Neuronal stem cell (in vitro differentiated cells): ENCODE measurements around the gene FXYD6.

ENCODE experiments used
- DNase-seq: peaks from one replicate; pipeline ENCODE4 v3.0.0-alpha.2; 2013; ENCODE audit warnings: low spot score
- H2AFZ ChIP-seq: one replicate; pipeline ENCODE4 v1.6.1; 2013; ENCODE audit warnings: mild to moderate bottlenecking, low read length, inconsistent platforms
- H2AK5ac ChIP-seq: 2 replicates; pipeline ENCODE4 v1.6.1; 2013; ENCODE audit warnings: low read depth, mild to moderate bottlenecking, inconsistent platforms, low read length, moderate library complexity, mixed read lengths
- H2BK120ac ChIP-seq: 2 replicates; pipeline ENCODE4 v1.6.1; 2013; ENCODE audit warnings: low read depth, mild to moderate bottlenecking, inconsistent platforms, low read length, moderate library complexity, mixed read lengths
- H2BK12ac ChIP-seq: one replicate; pipeline ENCODE4 v1.6.1; 2013; ENCODE audit warnings: low read length, inconsistent platforms
- H2BK15ac ChIP-seq: 2 replicates; pipeline ENCODE4 v1.6.1; 2013; ENCODE audit warnings: mild to moderate bottlenecking, low read length, inconsistent platforms, mixed read lengths
- H2BK5ac ChIP-seq: one replicate; pipeline ENCODE4 v1.6.1; 2013; ENCODE audit warnings: inconsistent platforms, mild to moderate bottlenecking, low read length, moderate library complexity
- H3K14ac ChIP-seq: one replicate; pipeline ENCODE4 v1.6.1; 2013; ENCODE audit warnings: low read length, inconsistent platforms
- H3K18ac ChIP-seq: 2 replicates; pipeline ENCODE4 v1.6.1; 2013; ENCODE audit warnings: low read length, inconsistent platforms
- H3K23ac ChIP-seq: 2 replicates; pipeline ENCODE4 v1.6.1; 2013; ENCODE audit warnings: low read depth, mild to moderate bottlenecking, mixed read lengths, low read length, inconsistent platforms; ENCODE audit not compliant: poor library complexity
- H3K27ac ChIP-seq: replicated peaks from 3 replicates; pipeline ENCODE4 v1.5.1; 2013; ENCODE audit warnings: low read length, inconsistent platforms
- H3K27me3 ChIP-seq, 3 experiments: 2 replicates each; pipeline ENCODE4 v1.6.1; 2013; ENCODE audit warnings: low read length in 3 of 3, mild to moderate bottlenecking in 2 of 3, inconsistent platforms in 1 of 3, low read depth in 1 of 3, mixed read lengths in 1 of 3, moderate library complexity in 1 of 3; ENCODE audit not compliant: control insufficient read depth in 3 of 3, insufficient read depth in 3 of 3
- H3K36me3 ChIP-seq, 2 donors: replicated peaks in 1 of 2; 2 replicates each; pipeline ENCODE4 v1.6.1; 2013; ENCODE audit warnings: low read length in 2 of 2; ENCODE audit not compliant: control insufficient read depth in 2 of 2, insufficient read depth in 2 of 2
- H3K4ac ChIP-seq: 2 replicates; pipeline ENCODE4 v1.6.1; 2013; ENCODE audit warnings: inconsistent platforms, mild to moderate bottlenecking, low read length, moderate library complexity
- H3K4me1 ChIP-seq, 2 donors: 1 replicate in 1 of 2; 2 replicates in 1 of 2; pipeline ENCODE4 v1.6.1; 2013; ENCODE audit warnings: low read length in 2 of 2, low read depth in 1 of 2; ENCODE audit not compliant: control insufficient read depth in 2 of 2, insufficient read depth in 1 of 2
- H3K4me2 ChIP-seq: one replicate; pipeline ENCODE4 v1.6.1; 2013; ENCODE audit warnings: mild to moderate bottlenecking, low read length, inconsistent platforms; ENCODE audit not compliant: insufficient read depth, poor library complexity, severe bottlenecking
- H3K4me3 ChIP-seq, 2 donors: 2 replicates each; pipeline ENCODE4 v1.5.1; 2013; ENCODE audit warnings: low read length in 2 of 2, mild to moderate bottlenecking in 2 of 2, inconsistent platforms in 1 of 2, moderate library complexity in 1 of 2
- H3K79me1 ChIP-seq: one replicate; pipeline ENCODE4 v1.6.1; 2013; ENCODE audit warnings: low read depth, mild to moderate bottlenecking, inconsistent platforms, low read length, moderate library complexity
- H3K9ac ChIP-seq: one replicate; pipeline ENCODE4 v1.6.1; 2013; ENCODE audit warnings: mild to moderate bottlenecking, low read depth, low read length, inconsistent platforms; ENCODE audit not compliant: poor library complexity
- H3K9me3 ChIP-seq, 2 donors: replicated peaks in 1 of 2; 2 replicates each; pipeline versions ENCODE3 to v1.6.1; 2013; ENCODE audit warnings: low read length in 2 of 2, mild to moderate bottlenecking in 2 of 2, inconsistent platforms in 1 of 2, low read depth in 1 of 2, mixed read lengths in 1 of 2, moderate library complexity in 1 of 2; ENCODE audit not compliant: control insufficient read depth in 2 of 2, insufficient read depth in 1 of 2
- H4K8ac ChIP-seq: one replicate; pipeline ENCODE4 v1.6.1; 2013; ENCODE audit warnings: low read depth, mild to moderate bottlenecking, inconsistent platforms, low read length, moderate library complexity
- H4K91ac ChIP-seq: one replicate; pipeline ENCODE4 v1.6.1; 2013; ENCODE audit warnings: low read length, low read depth, mild to moderate bottlenecking, inconsistent platforms; ENCODE audit not compliant: poor library complexity
- WGBS, 2 donors: extraction: QIAGEN DNeasy Blood & Tissue Kit; methylation state at CpG; one replicate each; pipeline ENCODE4 v1.1.7; 2013; ENCODE audit warnings: missing lambda C conversion rate in 2 of 2, mixed read lengths in 1 of 2; ENCODE audit not compliant: insufficient read length in 2 of 2, insufficient replicate concordance in 1 of 2; ENCODE audit errors: extremely low coverage in 2 of 2; 5-methylcytosine and 5-hydroxymethylcytosine counted together

FXYD6 gene

DNA sequence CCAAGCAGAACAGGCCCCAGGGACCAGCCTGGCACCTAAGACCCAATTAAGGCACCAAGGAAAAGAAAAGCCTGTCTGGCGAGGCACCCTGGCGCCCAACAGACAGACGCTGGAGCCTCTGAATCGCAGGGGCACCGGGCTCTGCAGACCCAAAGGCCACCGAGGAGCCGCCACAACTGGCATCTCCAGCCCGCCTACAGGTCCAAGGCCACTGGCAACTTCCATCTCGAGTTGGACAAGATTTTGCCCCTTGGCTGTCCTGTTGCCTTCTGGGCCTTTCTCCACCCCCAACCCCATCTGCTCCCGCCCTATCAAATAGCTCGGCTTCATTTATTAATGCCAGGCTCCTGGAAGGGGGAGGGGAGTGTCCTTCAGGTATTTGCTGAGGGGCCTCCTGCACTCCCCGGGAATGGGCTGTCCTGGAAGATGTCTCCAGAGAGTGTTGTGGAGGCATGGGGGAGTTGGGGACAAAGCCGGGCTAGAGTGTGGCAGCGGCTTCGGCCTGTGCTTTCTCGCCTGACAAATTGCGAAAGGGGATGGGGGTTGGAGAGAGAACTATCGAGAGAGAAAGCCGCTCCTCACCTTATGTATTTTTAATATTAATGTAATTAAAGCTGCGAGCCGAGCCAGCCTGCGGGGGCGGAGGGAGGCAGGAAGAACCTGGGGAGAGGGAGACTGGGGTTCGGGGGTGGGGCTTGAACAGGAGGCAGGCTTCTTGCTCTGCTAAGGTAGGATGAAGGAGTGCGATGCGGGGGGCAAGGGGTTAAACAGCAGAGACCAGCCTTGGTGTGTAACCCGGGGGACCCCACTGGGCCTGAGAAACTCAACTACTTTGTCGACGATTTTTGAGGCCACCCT is 81.5 kb downstream of the FXYD6 start:
- Histone ChIP-seq H2BK15ac (no peak overlapping the region), H2BK5ac (no peak overlapping the region), H2AFZ (no peak overlapping the region), H3K27ac (no peak overlapping the region), H3K23ac (peak overlapping the region; percentile 22), H2AK5ac (no peak overlapping the region), H3K4me2 (no peak overlapping the region), H4K91ac (no peak overlapping the region), H3K79me1 (peaks cover 2% of the 10 kb centered on the region), H3K14ac (no peak overlapping the region), H3K9ac (no peak overlapping the region), H2BK12ac (no peak overlapping the region), H3K4me3 (no peak overlapping the region), H3K4ac (no peak overlapping the region), H2BK120ac (no peak overlapping the region), H3K27me3 (peaks cover 24 to 89% (median 75%) of the 10 kb centered on the region in 3 experiments), H3K9me3 (peaks cover 0 to 2% of the 10 kb centered on the region in 2 donors), H4K8ac (no peak overlapping the region), H3K18ac (no peak overlapping the region), H3K36me3 (no peaks in the 10 kb centered on the region), H3K4me1 (peaks cover 0 to 9% of the 10 kb centered on the region in 2 donors)
- no CpG with 5 or more reads among the region's 29 CpGs for WGBS, 2 donors
- no peak for DNase-seq

- H3K27me3 ChIP-seq: peaks cover 24 to 88% (median 68%) of the 10 kb centered on the region in 3 experiments
- no CpG with 5 or more reads among the region's 10 CpGs for WGBS, 2 donors
- no peak overlapping the region for H3K4ac ChIP-seq
Measured at GRCh38 chr11:117794135-117794534, 82.3 kb downstream of the FXYD6 start.

GRCh38 chr11:117793583-117793982 is 82.9 kb downstream of the FXYD6 start:
- Histone ChIP-seq H3K23ac (no peak overlapping the region), H2BK120ac (no peak overlapping the region), H2BK5ac (no peak overlapping the region), H4K8ac (no peak overlapping the region), H3K4ac (no peak overlapping the region), H2BK15ac (no peak overlapping the region), H3K9ac (no peak overlapping the region), H3K27ac (no peak overlapping the region), H2AFZ (no peak overlapping the region), H3K9me3 (peaks cover 0 to 2% of the 10 kb centered on the region in 2 donors), H3K4me1 (peaks cover 0 to 9% of the 10 kb centered on the region in 2 donors), H3K14ac (no peak overlapping the region), H3K4me2 (no peak overlapping the region), H3K79me1 (peaks cover 2% of the 10 kb centered on the region), H3K4me3 (no peak overlapping the region), H3K18ac (no peak overlapping the region), H3K36me3 (no peaks in the 10 kb centered on the region), H4K91ac (no peak overlapping the region), H3K27me3 (peaks cover 24 to 82% (median 63%) of the 10 kb centered on the region in 3 experiments), H2BK12ac (no peak overlapping the region), H2AK5ac (no peak overlapping the region)
- DNase-seq: no peak
- WGBS, 2 donors: no CpG with 5 or more reads among the region's 9 CpGs

More at GRCh38 chr11:117794135-117794534, 82.3 kb downstream of the FXYD6 start:
- Histone ChIP-seq H3K36me3 (no peaks in the 10 kb centered on the region), H2BK5ac (no peak overlapping the region), H2AK5ac (no peak overlapping the region), H3K4me1 (peaks cover 0 to 9% of the 10 kb centered on the region in 2 donors), H2BK15ac (no peak overlapping the region), H3K9ac (no peak overlapping the region), H3K79me1 (peaks cover 2% of the 10 kb centered on the region), H3K27ac (no peak overlapping the region), H3K9me3 (peaks cover 0 to 2% of the 10 kb centered on the region in 2 donors), H2BK120ac (no peak overlapping the region), H4K8ac (no peak overlapping the region), H3K18ac (no peak overlapping the region), H3K4me2 (no peak overlapping the region), H2BK12ac (no peak overlapping the region), H3K14ac (no peak overlapping the region), H4K91ac (no peak overlapping the region), H2AFZ (no peak overlapping the region), H3K23ac (no peak overlapping the region), H3K4me3 (no peak overlapping the region)
- no peak for DNase-seq

- Histone ChIP-seq H3K4ac (no peak overlapping the region), H4K91ac (no peak overlapping the region), H2AK5ac (peak overlapping the region; percentile 14), H2BK12ac (no peak overlapping the region), H2BK15ac (no peak overlapping the region), H3K18ac (no peak overlapping the region), H3K36me3 (no peaks in the 10 kb centered on the region), H3K23ac (no peak overlapping the region), H3K4me2 (no peak overlapping the region), H2AFZ (no peak overlapping the region), H3K14ac (no peak overlapping the region), H2BK120ac (no peak overlapping the region), H3K4me1 (peaks cover 0 to 9% of the 10 kb centered on the region in 2 donors), H3K27me3 (peaks cover 24 to 78% (median 59%) of the 10 kb centered on the region in 3 experiments), H2BK5ac (peak overlapping the region; percentile 12), H3K9me3 (peaks cover 0 to 2% of the 10 kb centered on the region in 2 donors), H3K4me3 (no peak overlapping the region), H3K79me1 (peaks cover 2% of the 10 kb centered on the region), H4K8ac (no peak overlapping the region), H3K27ac (no peak overlapping the region), H3K9ac (no peak overlapping the region)
- no peak for DNase-seq
- no CpG with 5 or more reads among the region's 6 CpGs for WGBS, 2 donors
Measured at GRCh38 chr11:117792992-117793391, 83.5 kb downstream of the FXYD6 start.
